Psoas muscle (tissue), 8 donors: Measurements from ENCODE around the gene GLRA2. TPM values are rescaled to one million over a fixed set of nuclear protein-coding genes. Genes with fewer than 3 reads are reported as not detected.

Experiments
- ATAC-seq, 4 donors: fragments of 200-7000 bp; cut with Tn5 transposase; one replicate each; pipeline ENCODE4 v1.9.1; 2020; ENCODE audit warnings: moderate library complexity in 3 of 4, mild to moderate bottlenecking in 2 of 4
- DNase-seq, 2 donors: peaks; one replicate each; pipeline ENCODE4 v3.0.0-alpha.2; 2020
- H3K27ac ChIP-seq: fragments of 200-600 bp; one replicate; pipeline ENCODE4 v1.8.0; 2022
- H3K27me3 ChIP-seq, 3 donors: fragments of 200-600 bp in 1 of 3; one replicate each; pipeline versions ENCODE4 v1.6.1 to v1.8.0; 2013 to 2022; ENCODE audit warnings: low read length in 2 of 3, mild to moderate bottlenecking in 2 of 3, moderate library complexity in 1 of 3; ENCODE audit not compliant: insufficient read depth in 3 of 3
- H3K36me3 ChIP-seq, 2 donors: fragments of 200-600 bp in 1 of 2; one replicate each; pipeline versions ENCODE4 v1.6.1 to v1.8.0; 2013 to 2022; ENCODE audit warnings: low read depth in 1 of 2, mild to moderate bottlenecking in 1 of 2, moderate library complexity in 1 of 2; ENCODE audit not compliant: insufficient read depth in 1 of 2
- H3K4me1 ChIP-seq: fragments of 200-600 bp; one replicate; pipeline ENCODE4 v1.8.0; 2022
- H3K4me3 ChIP-seq: fragments of 200-600 bp; one replicate; pipeline ENCODE4 v1.8.0; 2022; ENCODE audit warnings: mild to moderate bottlenecking
- H3K9me3 ChIP-seq: fragments of 200-600 bp; one replicate; pipeline ENCODE4 v1.8.0; 2022
- WGBS, 3 donors: extraction: QIAGEN DNeasy Blood & Tissue Kit; methylation state at CpG; one replicate each; pipeline versions ENCODE4 v1.1.6 to v1.1.7; 2013; 5-methylcytosine and 5-hydroxymethylcytosine counted together
- intact Hi-C, 2 donors: fragments of 100-400 bp; cut with DNase I; formaldehyde crosslinking; loops; one replicate each; pipeline versions ENCODE4 v1.11.0 to v1.14.2; 2022
- polyA plus RNA-seq, 3 donors: library from polyadenylated mRNA; stranded (reverse); fragments of 200-250 nt; gene quantifications; one replicate each; pipeline ENCODE4 v1.2.3, GENCODE V29; 2013
- total RNA-seq, 4 donors: library from RNA; stranded (reverse); fragmentation: NEBNext Ultra II Directional in 2 of 4; extraction: Animal tissue kit (Norgen Biotek cat#: 25700) in 2 of 4; gene quantifications; one replicate each; pipeline versions ENCODE4 v1.2.1 to v1.2.4, GENCODE V29; 2021 to 2023
- TF ChIP-seq, protein P1 (sequence below): fragments of 200-600 bp; IDR thresholded peaks from one replicate; pipeline ENCODE4 v1.8.0; 2022; ENCODE audit warnings: antibody characterized with exemption
- donor health status: healthy with polysubstance abuse.
- donor health status: DM: no; HTN: no; CAD: no; lungs with moderate emphysema.
- donor health status: Bipolar disorder and iron deficiency.
- donor health status: healthy.
- donor health status: DM: yes; HTN: yes; CAD: no.
- donor health status: DM: no; HTN: no; CAD: no.
- donor health status: DM: no; HTN: no; CAD: no.
- donor health status: DM: yes; HTN: yes; CAD: no.

GLRA2 gene
- total and polyA plus RNA-seq, 7 donors, result not detected

DNA sequence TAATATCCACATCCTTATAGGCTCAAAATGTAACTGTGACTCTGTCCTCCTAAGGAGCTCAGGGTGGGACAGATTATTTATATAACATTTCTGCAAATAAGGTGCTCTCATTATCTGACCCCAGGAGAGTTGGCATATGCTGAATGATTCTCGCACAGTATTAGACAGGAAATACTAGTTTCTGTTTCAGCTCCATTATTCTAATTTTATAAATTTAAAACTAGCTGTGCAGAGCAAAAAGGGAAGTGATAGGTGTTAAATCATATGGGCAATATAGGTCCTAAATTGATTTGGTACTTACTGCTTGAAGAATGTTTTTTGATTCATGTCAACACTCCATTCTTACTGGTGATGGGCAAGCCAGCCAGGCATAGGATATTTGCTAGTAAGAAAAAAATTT lies 141.5 kb downstream of the GLRA2 start:
- intact Hi-C loops, result no loop called here
- no peak for ATAC-seq
- Histone ChIP-seq H3K4me1 (no peaks in the 10 kb centered on the region), H3K27me3 (no peaks in the 10 kb centered on the region), H3K4me3 (no peak overlapping the region), H3K9me3 (no peaks in the 10 kb centered on the region), H3K27ac (no peak overlapping the region), H3K36me3 (no peaks in the 10 kb centered on the region)
- TF ChIP-seq, protein P1, sequence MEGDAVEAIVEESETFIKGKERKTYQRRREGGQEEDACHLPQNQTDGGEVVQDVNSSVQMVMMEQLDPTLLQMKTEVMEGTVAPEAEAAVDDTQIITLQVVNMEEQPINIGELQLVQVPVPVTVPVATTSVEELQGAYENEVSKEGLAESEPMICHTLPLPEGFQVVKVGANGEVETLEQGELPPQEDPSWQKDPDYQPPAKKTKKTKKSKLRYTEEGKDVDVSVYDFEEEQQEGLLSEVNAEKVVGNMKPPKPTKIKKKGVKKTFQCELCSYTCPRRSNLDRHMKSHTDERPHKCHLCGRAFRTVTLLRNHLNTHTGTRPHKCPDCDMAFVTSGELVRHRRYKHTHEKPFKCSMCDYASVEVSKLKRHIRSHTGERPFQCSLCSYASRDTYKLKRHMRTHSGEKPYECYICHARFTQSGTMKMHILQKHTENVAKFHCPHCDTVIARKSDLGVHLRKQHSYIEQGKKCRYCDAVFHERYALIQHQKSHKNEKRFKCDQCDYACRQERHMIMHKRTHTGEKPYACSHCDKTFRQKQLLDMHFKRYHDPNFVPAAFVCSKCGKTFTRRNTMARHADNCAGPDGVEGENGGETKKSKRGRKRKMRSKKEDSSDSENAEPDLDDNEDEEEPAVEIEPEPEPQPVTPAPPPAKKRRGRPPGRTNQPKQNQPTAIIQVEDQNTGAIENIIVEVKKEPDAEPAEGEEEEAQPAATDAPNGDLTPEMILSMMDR, result no peak
- WGBS, 3 donors, result 73 to 86% (median 78%) methylated on average over 1 of the region's 1 CpG
- DNase-seq, result no peak

DNA sequence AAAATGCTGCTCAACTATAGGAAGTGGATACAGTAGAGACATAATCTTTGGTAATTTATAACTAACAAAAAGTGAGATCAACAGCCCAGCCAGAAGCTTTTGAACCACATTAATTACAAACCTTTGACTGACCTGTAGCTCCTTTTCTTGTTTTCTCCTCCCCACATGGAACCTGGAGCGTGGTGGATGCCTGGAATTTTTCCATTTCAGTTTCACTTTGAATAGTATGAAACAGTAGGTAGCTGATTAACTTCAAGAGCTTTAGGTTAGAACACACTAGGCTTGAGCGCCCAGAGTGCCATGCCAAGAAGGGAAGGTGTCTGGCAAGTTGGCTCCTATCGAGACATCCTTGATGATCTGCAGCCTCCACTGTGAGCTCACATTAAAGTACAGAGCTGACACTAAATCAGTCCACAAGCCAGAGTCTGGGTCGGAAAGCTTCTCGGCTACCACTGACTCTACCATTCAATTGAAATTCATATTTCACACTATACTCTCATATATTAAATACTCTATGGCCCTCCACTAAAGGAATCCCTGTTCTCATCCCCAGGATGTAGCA lies 143.4 kb downstream of the GLRA2 start:
- ATAC-seq, result no peak
- DNase-seq, result no peak
- Histone ChIP-seq H3K9me3 (no peaks in the 10 kb centered on the region), H3K36me3 (no peaks in the 10 kb centered on the region), H3K4me1 (no peaks in the 10 kb centered on the region), H3K27ac (no peak overlapping the region), H3K4me3 (no peak overlapping the region), H3K27me3 (no peaks in the 10 kb centered on the region)
- TF ChIP-seq, protein P1, result no peak
- 72 to 97% (median 89%) methylated on average over 5 of the region's 5 CpGs for WGBS, 3 donors
- intact Hi-C loops, result no loop called here

DNA sequence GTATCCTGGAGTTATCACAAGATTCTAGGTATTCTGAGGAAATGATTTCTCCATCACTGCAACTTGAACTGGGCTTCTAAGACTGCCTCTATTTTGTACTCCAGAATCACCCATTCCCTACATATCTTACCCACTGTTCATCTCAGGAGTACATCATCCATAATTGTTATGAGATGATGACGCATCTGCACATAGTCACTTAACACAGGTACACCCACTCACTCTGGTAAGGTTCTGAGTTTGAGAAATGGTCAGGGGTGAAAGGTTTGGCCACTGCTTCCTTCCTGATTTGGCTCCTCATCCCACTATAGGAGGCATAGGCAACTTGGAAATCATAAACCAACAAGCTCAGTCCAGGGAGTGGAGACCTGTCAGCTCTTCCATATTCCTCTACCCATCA lies 143.9 kb downstream of the GLRA2 start:
- no peaks in the 10 kb centered on the region for H3K27me3 ChIP-seq
- intact Hi-C loops, result no loop called here
- H3K4me3 ChIP-seq, result no peak overlapping the region
- H3K36me3 ChIP-seq, result no peaks in the 10 kb centered on the region
- no peak for DNase-seq
- no peak for ATAC-seq
- 100% methylated on average over 1 of the region's 1 CpG for WGBS, 3 donors
- TF ChIP-seq, protein P1, result no peak
- no peak overlapping the region for H3K27ac ChIP-seq
- H3K9me3 ChIP-seq, result no peaks in the 10 kb centered on the region
- no peaks in the 10 kb centered on the region for H3K4me1 ChIP-seq

DNA sequence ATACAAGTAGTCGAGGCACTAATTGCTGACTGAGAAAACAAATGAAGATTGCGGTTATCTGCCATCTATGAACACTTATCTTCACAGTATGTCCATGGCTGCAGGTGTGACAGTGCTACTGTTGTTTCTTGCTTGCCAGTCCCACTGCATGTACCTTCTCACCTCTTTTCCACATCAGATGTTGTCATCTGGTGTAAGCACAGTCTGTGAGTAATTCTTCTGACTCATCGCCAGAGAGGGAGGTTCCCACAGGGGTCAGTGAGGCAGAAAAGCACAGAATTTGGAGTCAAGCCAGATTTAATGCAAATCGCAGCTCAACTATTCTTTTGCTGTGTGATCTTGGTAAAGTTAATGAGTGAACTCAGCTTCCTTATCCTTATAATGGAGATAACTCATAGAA lies 144.4 kb downstream of the GLRA2 start:
- 45 to 67% (median 57%) methylated on average over 4 of the region's 4 CpGs for WGBS, 3 donors
- H3K27ac ChIP-seq, result no peak overlapping the region
- H3K27me3 ChIP-seq, result no peaks in the 10 kb centered on the region
- no peaks in the 10 kb centered on the region for H3K36me3 ChIP-seq
- H3K4me1 ChIP-seq, result no peaks in the 10 kb centered on the region
- intact Hi-C loops, result no loop called here
- H3K9me3 ChIP-seq, result no peaks in the 10 kb centered on the region
- H3K4me3 ChIP-seq, result no peak overlapping the region
- TF ChIP-seq, protein P1, result no peak
- DNase-seq, result no peak
- ATAC-seq, result no peak

DNA sequence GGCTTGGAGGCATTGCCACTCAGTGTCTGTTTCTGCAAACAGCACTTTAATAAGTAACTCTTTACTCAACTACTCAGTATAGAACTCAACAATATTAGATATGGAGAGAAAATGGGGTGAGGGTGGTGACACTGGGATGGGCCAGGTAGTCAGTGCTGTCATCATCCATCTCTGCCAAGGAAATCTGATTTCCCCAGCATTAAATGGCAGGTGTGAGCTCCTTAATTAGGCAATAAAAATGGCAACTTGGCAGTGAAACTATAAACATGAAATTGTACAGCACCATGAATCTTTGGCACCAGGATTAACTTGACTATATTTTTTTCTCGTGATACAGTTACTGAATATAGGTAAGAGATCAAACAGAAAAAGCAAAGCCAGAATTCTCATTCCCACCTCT lies 146.2 kb downstream of the GLRA2 start:
- intact Hi-C loops, result no loop called here
- DNase-seq (no peak), ATAC-seq (no peak)
- Histone ChIP-seq H3K27ac (no peak overlapping the region), H3K27me3 (no peaks in the 10 kb centered on the region), H3K4me3 (no peak overlapping the region), H3K4me1 (no peaks in the 10 kb centered on the region), H3K9me3 (no peaks in the 10 kb centered on the region), H3K36me3 (no peaks in the 10 kb centered on the region)
- whole genome bisulfite sequencing, 3 donors, result 65 to 94% (median 85%) methylated on average over 1 of the region's 1 CpG
- TF ChIP-seq, protein P1, result no peak
